Measurements from ENCODE around the gene COLQ. TPM values are rescaled to one million over a fixed set of nuclear protein-coding genes. Genes with fewer than 3 reads are reported as not detected.
"Not testable (repeated sequence)": the region's sequence is repeated elsewhere in the genome, so short reads cannot be mapped to it uniquely, and the experiment has no call there.

Gene COLQ
- total RNA-seq (2014; rRNA removed; shearing (Covaris generic)) = not detected in 2 replicates

GRCh38 chr3:15521573-15521965 is at the start of gene COLQ:
COLQ (minus strand) TSS chr3:15521706; CDS start chr3:15521625, 81 bp downstream.
- DNase-seq (ENCODE audit: low spot score) = no peak

GRCh38 chr3:15563190-15563589 is 41.7 kb upstream of the COLQ start:
- no peak for DNase-seq (ENCODE audit: low spot score)

GRCh38 chr3:15562560-15562959 is 41.1 kb upstream of the COLQ start:
- no peak for DNase-seq (ENCODE audit: low spot score)

GRCh38 chr3:15558581-15558980 is 37.1 kb upstream of the COLQ start:
- DNase-seq (ENCODE audit: low spot score) = no peak

GRCh38 chr3:15557511-15557946 is 36.0 kb upstream of the COLQ start:
- DNase-seq (ENCODE audit: low spot score) = peak; percentile 67

GRCh38 chr3:15556512-15556911 is 35.0 kb upstream of the COLQ start:
- DNase-seq (ENCODE audit: low spot score) = no peak

GRCh38 chr3:15553749-15554148 is 32.2 kb upstream of the COLQ start:
- no peak for DNase-seq (ENCODE audit: low spot score)

- DNase-seq (ENCODE audit: low spot score) = no peak
These were observed 30.4 kb upstream of the COLQ start for GRCh38 chr3:15551902-15552301.

- no peak for DNase-seq (ENCODE audit: low spot score)
These were observed 28.3 kb upstream of the COLQ start for GRCh38 chr3:15549846-15550245.

- no peak for DNase-seq (ENCODE audit: low spot score)
These were observed 21.1 kb upstream of the COLQ start for GRCh38 chr3:15542614-15543013.

- DNase-seq (ENCODE audit: low spot score) = no peak
These were observed 19.9 kb upstream of the COLQ start for GRCh38 chr3:15541371-15541770.

- no peak for DNase-seq (ENCODE audit: low spot score)
These were observed 17.6 kb upstream of the COLQ start for GRCh38 chr3:15539066-15539465.

- DNase-seq (ENCODE audit: low spot score) = no peak
These were observed 16.8 kb upstream of the COLQ start for GRCh38 chr3:15538345-15538744.

- DNase-seq (ENCODE audit: low spot score) = no peak
These were observed 15.3 kb upstream of the COLQ start for GRCh38 chr3:15536856-15537255.

- no peak for DNase-seq (ENCODE audit: low spot score)
These were observed 14.2 kb upstream of the COLQ start for GRCh38 chr3:15535732-15536131.

GRCh38 chr3:15532614-15533013 is 11.1 kb upstream of the COLQ start:
- DNase-seq (ENCODE audit: low spot score) = not testable (repeated sequence)

- no peak for DNase-seq (ENCODE audit: low spot score)
These were observed 9.8 kb upstream of the COLQ start for GRCh38 chr3:15531346-15531745.

GRCh38 chr3:15528854-15529537 is 7.5 kb upstream of the COLQ start:
- DNase-seq (ENCODE audit: low spot score) = no peak

GRCh38 chr3:15527031-15527459 is 5.5 kb upstream of the COLQ start:
- DNase-seq (ENCODE audit: low spot score) = peak; percentile 1

GRCh38 chr3:15525790-15526189 is 4.3 kb upstream of the COLQ start:
- DNase-seq (ENCODE audit: low spot score) = no peak

- no peak for DNase-seq (ENCODE audit: low spot score)
These were observed 2.3 kb upstream of the COLQ start for GRCh38 chr3:15523660-15524417.

GRCh38 chr3:15522016-15522415 is 510 bp upstream of the COLQ start:
- no peak for DNase-seq (ENCODE audit: low spot score)
